ENCODE measurements around the gene IFT122.
"Not testable (repeated sequence)": the region's sequence is repeated elsewhere in the genome, so short reads cannot be mapped to it uniquely, and the experiment has no call there.

Gene IFT122

GRCh38 chr3:129524081-129524480 is 84.1 kb downstream of the IFT122 start:
- no peak for DNase-seq

- peak; percentile 76 for DNase-seq
Observed at GRCh38 chr3:129525341-129525968, 85.4 kb downstream of the IFT122 start.

- DNase-seq: peak; percentile 58
Observed at GRCh38 chr3:129526121-129526900, 86.3 kb downstream of the IFT122 start.

GRCh38 chr3:129527262-129527661 is 87.2 kb downstream of the IFT122 start:
- DNase-seq: no peak

- no peak for DNase-seq
Observed at GRCh38 chr3:129528589-129529100, 88.6 kb downstream of the IFT122 start, which contains the start of gene RHO. RHO (plus strand) TSS chr3:129528639; CDS start chr3:129528734, 95 bp downstream.

GRCh38 chr3:129529436-129530210 is 89.6 kb downstream of the IFT122 start:
- DNase-seq: no peak

- peak; percentile 81 for DNase-seq
Observed at GRCh38 chr3:129530251-129530791, 90.3 kb downstream of the IFT122 start.

- no peak for DNase-seq
Observed at GRCh38 chr3:129530821-129531220, 90.8 kb downstream of the IFT122 start.

- no peak for DNase-seq
Observed at GRCh38 chr3:129531699-129532098, 91.7 kb downstream of the IFT122 start.

GRCh38 chr3:129532261-129532660 is 92.2 kb downstream of the IFT122 start:
- no peak for DNase-seq

- no peak for DNase-seq
Observed at GRCh38 chr3:129533406-129533805, 93.4 kb downstream of the IFT122 start.

GRCh38 chr3:129534428-129535027 is 94.5 kb downstream of the IFT122 start:
- DNase-seq: peak; percentile 24

GRCh38 chr3:129535075-129535474 is 95.1 kb downstream of the IFT122 start:
- no peak for DNase-seq

GRCh38 chr3:129536374-129536667 is 96.3 kb downstream of the IFT122 start:
- no peak for DNase-seq

GRCh38 chr3:129536804-129537203 is 96.8 kb downstream of the IFT122 start:
- DNase-seq: no peak

GRCh38 chr3:129539206-129539605 is 99.2 kb downstream of the IFT122 start:
- DNase-seq: no peak

GRCh38 chr3:129540776-129541516 is 100.9 kb downstream of the IFT122 start:
- DNase-seq: peak; percentile 64

GRCh38 chr3:129542747-129543146 is 102.7 kb downstream of the IFT122 start:
- no peak for DNase-seq

GRCh38 chr3:129543156-129543790 is 103.2 kb downstream of the IFT122 start, which contains the start of gene H1-8:
H1-8 (plus strand) TSS chr3:129543175; CDS start chr3:129543219, 44 bp downstream.
- DNase-seq: no peak

- DNase-seq: no peak
Observed at GRCh38 chr3:129543999-129544398, 104.0 kb downstream of the IFT122 start.

- not testable (repeated sequence) for DNase-seq
Observed at GRCh38 chr3:129545951-129546350, 105.9 kb downstream of the IFT122 start.

Measured in NCI-H226 (cell line).